PC-3 (cell line): ENCODE results near the gene ZNF469. TPM values are rescaled to one million over a fixed set of nuclear protein-coding genes. Genes with fewer than 3 reads are reported as not detected.

Experiments used
- ATAC-seq: fragments of 200-7000 bp; cut with Tn5 transposase; 2 replicates; pipeline ENCODE4 v1.9.1; 2020; ENCODE audit warnings: mild to moderate bottlenecking, moderate library complexity
- BruUV-seq: library from RNA; stranded (reverse); fragments of 400-500 nt; replicated peaks from 2 replicates; lab custom pipeline; 2021; lab: Mats Ljungman, UMichigan
- CTCF ChIA-PET: fragments of 300-600 bp; sonication (Branson Sonifier 250); formaldehyde crosslinking; loops from one replicate; lab custom pipeline; 2022; ENCODE audit warnings: antibody characterized with exemption; lab: Charles Lee
- POLR2A ChIA-PET: fragments of 300-600 bp; sonication (Branson Sonifier 250); formaldehyde crosslinking; loops from one replicate; lab custom pipeline; 2022; ENCODE audit warnings: antibody characterized with exemption; ENCODE audit not compliant: unreplicated experiment; lab: Charles Lee
- DNase-seq: peaks from one replicate; pipeline ENCODE4 v3.0.0-alpha.2; 2015
- H2AFZ ChIP-seq: fragments of 300-600 bp; sonication (generic); 2 replicates; pipeline ENCODE4 v1.6.0; 2016; ENCODE audit warnings: antibody characterized with exemption, low read length
- H3F3A ChIP-seq: fragments of 300-600 bp; sonication (generic); one replicate; pipeline ENCODE4 v1.6.0; 2017; ENCODE audit warnings: antibody characterized with exemption, low read length, control low read depth, mild to moderate bottlenecking; ENCODE audit not compliant: unreplicated experiment
- H3K27ac ChIP-seq: fragments of 300-600 bp; sonication (generic); 2 replicates; pipeline ENCODE4 v1.5.1; 2016; ENCODE audit warnings: mild to moderate bottlenecking, low read length
- H3K27me3 ChIP-seq: fragments of 300-600 bp; sonication (generic); 2 replicates; pipeline ENCODE4 v1.6.1; 2016; ENCODE audit warnings: low read length, mixed read lengths
- H3K36me3 ChIP-seq: fragments of 300-600 bp; sonication (generic); 2 replicates; pipeline ENCODE4 v1.6.1; 2016; ENCODE audit warnings: low read depth, mixed run types, low read length, mixed read lengths
- H3K4me1 ChIP-seq: fragments of 300-600 bp; sonication (generic); 2 replicates; pipeline ENCODE4 v1.5.1; 2016; ENCODE audit warnings: low read length; ENCODE audit not compliant: insufficient read depth
- H3K4me2 ChIP-seq: fragments of 300-600 bp; sonication (generic); 2 replicates; pipeline ENCODE4 v1.6.0; 2016; ENCODE audit warnings: low read length
- H3K4me3 ChIP-seq: fragments of 300-600 bp; sonication (generic); 2 replicates; pipeline ENCODE4 v1.5.1; 2016; ENCODE audit warnings: mild to moderate bottlenecking, low read length, mixed read lengths
- H3K79me2 ChIP-seq: fragments of 300-600 bp; sonication (generic); 2 replicates; pipeline ENCODE4 v1.6.1; 2017; ENCODE audit warnings: low read length, mixed read lengths
- H3K9ac ChIP-seq: fragments of 300-600 bp; sonication (generic); 2 replicates; pipeline ENCODE4 v1.6.0; 2016; ENCODE audit warnings: mild to moderate bottlenecking, low read length
- H3K9me2 ChIP-seq: fragments of 300-600 bp; sonication (generic); replicated peaks from 2 replicates; pipeline ENCODE4 v1.6.1; 2016; ENCODE audit warnings: mixed run types, low read length, mixed read lengths
- H3K9me3 ChIP-seq: fragments of 300-600 bp; sonication (generic); 2 replicates; pipeline ENCODE4 v1.6.1; 2016; ENCODE audit warnings: low read length, mixed read lengths
- H4K20me1 ChIP-seq: fragments of 300-600 bp; sonication (generic); 2 replicates; pipeline ENCODE4 v1.6.1; 2016; ENCODE audit warnings: low read length, mixed read lengths
- CTCF ChIP-seq: fragments of 300-600 bp; sonication (generic); conservative IDR thresholded peaks from 2 replicates; pipeline ENCODE4 v1.5.1; 2017; ENCODE audit warnings: antibody characterized with exemption, low read depth, mild to moderate bottlenecking, low read length
- EZH2 ChIP-seq: fragments of 300-600 bp; sonication (generic); IDR thresholded peaks from one replicate; pipeline ENCODE4 v1.6.1; 2017; ENCODE audit warnings: antibody characterized with exemption, mild to moderate bottlenecking, low read length; ENCODE audit not compliant: unreplicated experiment
- EZH2phosphoT487 ChIP-seq: fragments of 300-600 bp; sonication (generic); IDR thresholded peaks from 2 replicates; pipeline ENCODE4 v1.6.1; 2018; ENCODE audit warnings: mild to moderate bottlenecking, antibody characterized with exemption, low read length, borderline replicate concordance
- intact Hi-C: fragments of 100-400 bp; cut with micrococcal nuclease; formaldehyde crosslinking; loops from 2 replicates; pipeline ENCODE4 v1.9.0; 2023
- total RNA-seq: library from RNA; depleted of rRNA; stranded (reverse); fragments of >200 nt; gene quantifications from 2 replicates; pipeline ENCODE4 v1.2.3, GENCODE V29; 2014

The ZNF469 gene
- total RNA-seq, 1 experiment from 2014 or later: 3.1 TPM

GRCh38 chr16:88356124-88356726, 26.5 kb upstream of the ZNF469 start:
- Histone ChIP-seq H3K9me3 (no peaks in the 10 kb centered on the region), H4K20me1 (no peaks in the 10 kb centered on the region), H3F3A (no peaks in the 10 kb centered on the region), H3K4me1 (no peaks in the 10 kb centered on the region), H3K4me3 (no peak overlapping the region), H3K9ac (no peak overlapping the region), H3K27ac (no peak overlapping the region), H3K36me3 (no peaks in the 10 kb centered on the region), H3K27me3 (no peaks in the 10 kb centered on the region), H3K79me2 (no peaks in the 10 kb centered on the region), H3K9me2 (no peaks in the 10 kb centered on the region), H2AFZ (no peak overlapping the region), H3K4me2 (no peak overlapping the region)
- ATAC-seq: no peak
- TF ChIP-seq EZH2: no peak
- DNase-seq: no peak
- ChIA-PET POLR2A (no interaction called here), CTCF (no interaction called here)
- BruUV-seq: no TSS peak
- intact Hi-C loops: no loop called here

GRCh38 chr16:88356727-88357199, 26.0 kb upstream of the ZNF469 start:
- Histone ChIP-seq H3K9me3 (no peaks in the 10 kb centered on the region), H3K4me3 (no peak overlapping the region), H3K4me1 (no peaks in the 10 kb centered on the region), H3K79me2 (no peaks in the 10 kb centered on the region), H3K9me2 (no peaks in the 10 kb centered on the region), H3K27me3 (no peaks in the 10 kb centered on the region), H3F3A (no peaks in the 10 kb centered on the region), H2AFZ (no peak overlapping the region), H3K9ac (no peak overlapping the region), H3K27ac (no peak overlapping the region), H4K20me1 (no peaks in the 10 kb centered on the region), H3K4me2 (no peak overlapping the region), H3K36me3 (no peaks in the 10 kb centered on the region)
- no TSS peak for BruUV-seq
- TF ChIP-seq EZH2phosphoT487: no peak
- no peak for TF ChIP-seq CTCF
- no peak for TF ChIP-seq EZH2
- no peak for DNase-seq
- ATAC-seq: no peak
- intact Hi-C loops: no loop called here
- ChIA-PET CTCF (no interaction called here), POLR2A (no interaction called here)

- no peak overlapping the region for H3K4me3 ChIP-seq
- H3K9me3 ChIP-seq: no peaks in the 10 kb centered on the region
- no peaks in the 10 kb centered on the region for H3K4me1 ChIP-seq
- ATAC-seq: no peak
- no peaks in the 10 kb centered on the region for H3K79me2 ChIP-seq
- no peak for TF ChIP-seq EZH2
- no peak for TF ChIP-seq EZH2phosphoT487
- no peak for TF ChIP-seq CTCF
- no peaks in the 10 kb centered on the region for H3K9me2 ChIP-seq
- H3K4me2 ChIP-seq: no peak overlapping the region
- intact Hi-C loops: no loop called here
- H3K36me3 ChIP-seq: no peaks in the 10 kb centered on the region
- no peak overlapping the region for H2AFZ ChIP-seq
- H4K20me1 ChIP-seq: no peaks in the 10 kb centered on the region
- CTCF ChIA-PET: no interaction called here
- no peak overlapping the region for H3K27ac ChIP-seq
- POLR2A ChIA-PET: no interaction called here
- DNase-seq: no peak
- H3F3A ChIP-seq: no peaks in the 10 kb centered on the region
- no peaks in the 10 kb centered on the region for H3K27me3 ChIP-seq
- H3K9ac ChIP-seq: no peak overlapping the region
- no TSS peak for BruUV-seq
These were observed 25.3 kb upstream of the ZNF469 start for GRCh38 chr16:88357317-88358022.
